ENCODE data around the gene YRDC. TPM values are rescaled to one million over a fixed set of nuclear protein-coding genes. Genes with fewer than 3 reads are reported as not detected.

Gene YRDC
- total RNA-seq, 1 donor from 2014 or later = 12.7 TPM

- no peak overlapping the region for H3K27ac Mint-ChIP-seq
- no peaks in the 10 kb centered on the region for H3K9me3 Mint-ChIP-seq
- peaks cover 9% of the 10 kb centered on the region for H3K4me1 Mint-ChIP-seq (ENCODE audit: unreplicated experiment)
- no peak for DNase-seq (ENCODE audit: extremely low spot score, unreplicated experiment)
- H3K4me3 Mint-ChIP-seq = no peak overlapping the region
- no peak for TF ChIP-seq CTCF (conservative IDR thresholded peaks at IDR 0.05)
- H3K36me3 Mint-ChIP-seq = peaks cover 9% of the 10 kb centered on the region
- H3K27me3 Mint-ChIP-seq = no peaks in the 10 kb centered on the region
Observed at GRCh38 chr1:37850352-37850955, 42.4 kb upstream of the YRDC start.

GRCh38 chr1:37849480-37849879, 41.5 kb upstream of the YRDC start:
- no peak overlapping the region for H3K27ac Mint-ChIP-seq
- H3K36me3 Mint-ChIP-seq = peaks cover 12% of the 10 kb centered on the region
- H3K4me3 Mint-ChIP-seq = no peak overlapping the region
- H3K27me3 Mint-ChIP-seq = no peaks in the 10 kb centered on the region
- no peaks in the 10 kb centered on the region for H3K9me3 Mint-ChIP-seq
- no peak for TF ChIP-seq CTCF (conservative IDR thresholded peaks at IDR 0.05)
- DNase-seq (ENCODE audit: extremely low spot score, unreplicated experiment) = no peak
- peaks cover 4% of the 10 kb centered on the region for H3K4me1 Mint-ChIP-seq (ENCODE audit: unreplicated experiment)

GRCh38 chr1:37846647-37847339, 38.8 kb upstream of the YRDC start:
- Mint-ChIP-seq H3K27ac (peak overlapping the region; percentile 42), H3K27me3 (no peaks in the 10 kb centered on the region), H3K4me3 (no peak overlapping the region), H3K36me3 (peaks cover 7% of the 10 kb centered on the region), H3K9me3 (no peaks in the 10 kb centered on the region), H3K4me1 (ENCODE audit: unreplicated experiment) (no peaks in the 10 kb centered on the region)
- TF ChIP-seq CTCF (conservative IDR thresholded peaks at IDR 0.05) = no peak
- no peak for DNase-seq (ENCODE audit: extremely low spot score, unreplicated experiment)

GRCh38 chr1:37845786-37846185, 37.8 kb upstream of the YRDC start:
- no peak for DNase-seq (ENCODE audit: extremely low spot score, unreplicated experiment)
- no peak for TF ChIP-seq CTCF (conservative IDR thresholded peaks at IDR 0.05)
- Mint-ChIP-seq H3K27me3 (no peaks in the 10 kb centered on the region), H3K4me3 (no peak overlapping the region), H3K36me3 (peaks cover 7% of the 10 kb centered on the region), H3K4me1 (ENCODE audit: unreplicated experiment) (no peaks in the 10 kb centered on the region), H3K9me3 (no peaks in the 10 kb centered on the region), H3K27ac (peak overlapping the region; percentile 34)

- no peak for TF ChIP-seq CTCF (conservative IDR thresholded peaks at IDR 0.05)
- Mint-ChIP-seq H3K27me3 (no peaks in the 10 kb centered on the region), H3K4me3 (no peak overlapping the region), H3K27ac (peak overlapping the region; percentile 34), H3K9me3 (no peaks in the 10 kb centered on the region), H3K4me1 (ENCODE audit: unreplicated experiment) (no peaks in the 10 kb centered on the region), H3K36me3 (peaks cover 7% of the 10 kb centered on the region)
- DNase-seq (ENCODE audit: extremely low spot score, unreplicated experiment) = no peak
Observed at GRCh38 chr1:37845049-37845646, 37.1 kb upstream of the YRDC start.
